EL (cell line): ENCODE results near the gene CCL4L2.
A peak's percentile ranks its signal among the peaks of the same experiment; 100 is the strongest.
"Not testable (repeated sequence)": the region's sequence is repeated elsewhere in the genome, so short reads cannot be mapped to it uniquely, and the experiment has no call there.

Experiments used
- DNase-seq: peaks from one replicate; pipeline ENCODE4 v3.0.0-alpha.2; 2016

The CCL4L2 gene

GRCh38 chr17:36210439-36211211, at the start of gene CCL4L2:
CCL4L2 (plus strand) TSS chr17:36211063.
- not testable (repeated sequence) for DNase-seq

- not testable (repeated sequence) for DNase-seq
These were observed 42.0 kb upstream of the CCL4L2 start for GRCh38 chr17:36168836-36169235.

GRCh38 chr17:36176536-36176935, 34.3 kb upstream of the CCL4L2 start, which contains the start of gene TBC1D3B:
TBC1D3B (minus strand) TSS chr17:36176636; CDS start chr17:36175050, 1,586 bp downstream.
- DNase-seq, result not testable (repeated sequence)

GRCh38 chr17:36181446-36182175, 29.3 kb upstream of the CCL4L2 start:
- not testable (repeated sequence) for DNase-seq

GRCh38 chr17:36182176-36183000, 28.5 kb upstream of the CCL4L2 start:
- DNase-seq, result no peak

GRCh38 chr17:36183001-36183971, 27.6 kb upstream of the CCL4L2 start:
- DNase-seq, result peak; percentile 66

- DNase-seq, result no peak
These were observed 26.7 kb upstream of the CCL4L2 start for GRCh38 chr17:36184023-36184765.

- no peak for DNase-seq
These were observed 25.4 kb upstream of the CCL4L2 start for GRCh38 chr17:36185416-36185815.

- DNase-seq, result not testable (repeated sequence)
These were observed 23.8 kb upstream of the CCL4L2 start for GRCh38 chr17:36186810-36187763.

- not testable (repeated sequence) for DNase-seq
These were observed 22.8 kb upstream of the CCL4L2 start for GRCh38 chr17:36187943-36188665.

- no peak for DNase-seq
These were observed 22.0 kb upstream of the CCL4L2 start for GRCh38 chr17:36188891-36189306.

- DNase-seq, result not testable (repeated sequence)
These were observed 20.9 kb upstream of the CCL4L2 start for GRCh38 chr17:36189993-36190392.

GRCh38 chr17:36190549-36191330, 20.1 kb upstream of the CCL4L2 start:
- not testable (repeated sequence) for DNase-seq

GRCh38 chr17:36193216-36193775, 17.6 kb upstream of the CCL4L2 start:
- no peak for DNase-seq

GRCh38 chr17:36194147-36194831, 16.6 kb upstream of the CCL4L2 start:
- DNase-seq, result not testable (repeated sequence)

GRCh38 chr17:36194832-36195433, 15.9 kb upstream of the CCL4L2 start:
- DNase-seq, result not testable (repeated sequence)
